A172 (cell line): ENCODE results near the gene HSD11B2. TPM values are rescaled to one million over a fixed set of nuclear protein-coding genes. Genes with fewer than 3 reads are reported as not detected.

Experiments used
- DNase-seq: peaks from one replicate; pipeline ENCODE4 v3.0.0-alpha.2; 2015; ENCODE audit warnings: low spot score
- total RNA-seq: library from RNA; depleted of rRNA; stranded (reverse); fragments of >200 nt; shearing (Covaris generic); gene quantifications from 2 replicates; pipeline ENCODE4 v1.2.3, GENCODE V29; 2014; rRNA removed

The HSD11B2 gene
- 0.93 TPM in 1 of 2 replicates, not detected in the other for total RNA-seq

DNA sequence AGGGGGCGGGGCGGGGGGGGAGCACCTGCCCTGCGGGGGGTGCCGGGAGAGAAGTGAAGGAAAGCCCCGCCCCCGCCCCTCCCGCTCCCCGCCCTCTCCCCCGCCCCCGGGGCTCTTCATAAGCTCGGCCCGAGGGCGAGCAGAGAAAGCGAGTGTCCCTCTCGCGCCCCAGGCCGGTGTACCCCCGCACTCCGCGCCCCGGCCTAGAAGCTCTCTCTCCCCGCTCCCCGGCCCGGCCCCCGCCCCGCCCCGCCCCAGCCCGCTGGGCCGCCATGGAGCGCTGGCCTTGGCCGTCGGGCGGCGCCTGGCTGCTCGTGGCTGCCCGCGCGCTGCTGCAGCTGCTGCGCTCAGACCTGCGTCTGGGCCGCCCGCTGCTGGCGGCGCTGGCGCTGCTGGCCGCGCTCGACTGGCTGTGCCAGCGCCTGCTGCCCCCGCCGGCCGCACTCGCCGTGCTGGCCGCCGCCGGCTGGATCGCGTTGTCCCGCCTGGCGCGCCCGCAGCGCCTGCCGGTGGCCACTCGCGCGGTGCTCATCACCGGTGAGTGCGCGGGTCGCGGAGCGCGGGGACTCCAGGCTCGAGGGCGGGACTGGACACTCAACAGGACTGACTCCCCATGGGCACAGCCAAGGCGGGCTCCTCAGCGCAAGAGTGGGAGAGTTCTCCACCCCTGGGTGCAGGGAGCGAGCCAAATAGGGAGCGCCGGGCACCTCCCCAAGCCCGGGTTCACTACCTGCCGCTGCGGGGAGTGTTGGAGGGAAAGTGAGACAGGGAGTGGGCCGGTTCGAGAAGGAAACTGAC, at the start of gene HSD11B2:
Gene HSD11B2, plus strand, starts transcription at position 145 of the 798 bp plus-strand sequence. Its CDS starts 128 bp downstream, at position 273.
- DNase-seq: no peak

DNA sequence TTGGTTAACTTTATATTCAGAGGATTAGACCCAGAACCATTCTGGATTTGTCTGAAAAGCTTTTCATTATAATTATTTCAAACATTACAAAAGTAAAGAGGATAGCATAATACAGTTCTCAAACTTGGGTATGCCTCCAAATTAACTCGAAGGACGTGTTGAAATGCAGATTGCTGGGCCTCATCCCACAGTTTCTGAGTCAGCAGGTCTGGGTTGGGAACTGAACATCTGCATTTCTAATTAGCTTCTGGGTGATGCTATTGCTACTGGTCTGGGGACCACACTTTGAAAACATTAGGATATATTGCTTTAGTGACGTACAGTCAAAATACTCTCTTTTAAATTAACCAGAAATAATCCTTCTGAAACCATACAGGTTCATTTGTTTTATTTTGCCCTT, 47.6 kb upstream of the HSD11B2 start:
- no peak for DNase-seq

- no peak for DNase-seq
These were observed 46.0 kb upstream of the HSD11B2 start for GRCh38 chr16:67384778-67385510.

- DNase-seq: no peak
These were observed 44.0 kb upstream of the HSD11B2 start for GRCh38 chr16:67386861-67387455.

GRCh38 chr16:67387479-67388079, 43.3 kb upstream of the HSD11B2 start:
- no peak for DNase-seq

DNA sequence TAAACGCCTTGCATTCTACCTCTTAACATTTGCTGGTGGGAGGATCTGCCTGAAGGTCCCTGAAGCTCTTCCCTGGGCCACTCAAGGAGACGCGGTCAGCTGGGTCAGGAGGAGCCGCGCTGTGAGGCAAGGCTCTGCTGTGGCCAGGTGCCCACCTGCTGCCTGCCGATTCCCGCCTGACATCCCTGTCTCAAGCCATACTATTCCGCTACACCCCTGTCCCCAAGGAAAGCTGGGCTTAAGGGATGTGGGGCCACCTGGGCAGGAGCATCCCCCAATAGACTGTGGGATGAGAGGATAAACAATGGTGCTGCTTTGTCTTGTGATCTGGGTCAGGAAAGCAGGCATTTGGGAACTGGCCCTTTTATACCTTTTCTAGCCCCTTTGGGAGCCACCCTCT, 42.7 kb upstream of the HSD11B2 start:
- DNase-seq: no peak

DNA sequence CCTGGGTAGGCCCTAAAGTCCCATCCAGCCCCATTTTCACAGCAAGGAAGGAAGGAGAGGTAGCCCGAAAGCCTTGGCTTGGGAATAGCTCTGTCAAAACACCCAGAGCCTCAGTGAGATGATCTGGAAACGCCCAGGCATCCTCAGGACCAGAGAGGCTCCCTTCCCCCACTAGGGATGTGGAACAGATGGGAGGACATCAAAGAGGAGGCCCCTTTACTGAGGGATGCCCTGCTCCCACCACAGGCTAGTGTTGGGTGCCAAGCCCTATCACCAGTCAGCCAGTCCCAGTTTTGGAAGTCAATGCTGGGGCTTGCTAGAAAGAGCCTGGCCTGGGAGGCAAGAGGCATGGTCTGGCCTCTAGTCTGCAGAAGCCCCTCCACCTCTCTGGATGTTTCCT, 42.3 kb upstream of the HSD11B2 start:
- DNase-seq: no peak

GRCh38 chr16:67389911-67390815, 40.8 kb upstream of the HSD11B2 start:
- DNase-seq: no peak

DNA sequence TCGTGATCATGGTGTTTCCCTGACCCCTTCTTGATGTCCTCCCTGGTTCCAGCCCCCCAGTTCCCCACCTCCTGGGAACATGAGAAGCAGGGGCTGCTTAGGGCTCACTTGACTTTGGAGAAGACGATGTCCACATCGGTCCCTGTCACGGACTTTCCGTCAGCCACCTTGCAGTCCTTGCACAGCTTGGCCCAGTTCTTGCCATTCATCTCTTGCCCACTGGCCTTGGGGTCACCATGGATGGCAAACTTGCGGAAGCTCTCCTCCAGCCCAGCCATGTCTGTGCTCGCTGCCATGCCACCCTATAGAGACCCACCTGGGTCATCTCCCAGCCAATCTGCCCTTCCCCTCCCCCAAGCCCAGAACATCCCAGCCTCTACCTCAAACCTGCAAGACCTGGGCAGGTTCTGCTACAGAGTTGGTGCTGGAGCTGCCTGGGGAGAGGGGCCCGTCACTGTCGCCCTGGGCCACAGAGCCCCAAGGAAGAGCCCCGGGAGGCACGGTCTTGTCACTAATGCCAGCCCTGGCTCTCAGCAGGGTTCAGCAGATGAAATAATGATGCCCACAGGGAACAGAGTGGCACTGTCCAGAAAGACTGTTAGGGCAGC, 40.0 kb upstream of the HSD11B2 start:
- DNase-seq: no peak

GRCh38 chr16:67391424-67392300, 39.3 kb upstream of the HSD11B2 start:
- no peak for DNase-seq

DNA sequence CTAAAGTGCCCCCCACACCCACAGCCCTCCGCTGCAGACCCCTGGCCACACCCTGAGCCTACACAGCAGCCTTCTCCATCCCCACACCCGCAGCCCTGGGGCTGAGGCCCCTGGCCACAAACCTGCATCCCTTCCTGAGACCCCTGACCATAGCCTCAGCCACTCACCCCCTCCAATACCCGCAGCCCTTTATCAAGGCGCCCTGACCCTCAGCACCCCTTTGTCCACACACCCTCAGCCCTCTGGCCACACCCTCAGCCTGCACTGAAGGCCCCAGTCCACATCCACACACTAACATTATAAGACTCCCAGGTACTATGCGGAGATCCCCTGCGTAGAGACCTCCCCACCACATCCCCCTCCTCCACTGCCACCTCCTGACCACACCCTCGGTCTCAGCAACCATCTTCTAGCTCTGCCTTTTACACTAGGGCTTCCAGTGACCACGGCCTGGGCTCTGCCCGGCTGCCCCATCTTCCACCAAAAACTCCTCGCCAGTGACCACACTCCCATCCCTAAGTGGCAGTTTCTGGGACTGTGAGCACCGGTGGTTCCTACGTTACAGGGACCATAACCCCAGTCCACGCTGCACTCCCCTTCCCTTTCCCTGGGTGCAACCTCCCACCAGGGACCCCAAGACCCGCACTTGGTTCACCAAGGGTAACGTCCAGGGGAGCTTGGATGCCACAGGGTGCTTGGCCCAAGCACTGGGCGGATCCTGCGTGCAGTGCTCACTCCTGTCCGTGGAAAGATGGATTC, 38.4 kb upstream of the HSD11B2 start:
- DNase-seq: no peak

DNA sequence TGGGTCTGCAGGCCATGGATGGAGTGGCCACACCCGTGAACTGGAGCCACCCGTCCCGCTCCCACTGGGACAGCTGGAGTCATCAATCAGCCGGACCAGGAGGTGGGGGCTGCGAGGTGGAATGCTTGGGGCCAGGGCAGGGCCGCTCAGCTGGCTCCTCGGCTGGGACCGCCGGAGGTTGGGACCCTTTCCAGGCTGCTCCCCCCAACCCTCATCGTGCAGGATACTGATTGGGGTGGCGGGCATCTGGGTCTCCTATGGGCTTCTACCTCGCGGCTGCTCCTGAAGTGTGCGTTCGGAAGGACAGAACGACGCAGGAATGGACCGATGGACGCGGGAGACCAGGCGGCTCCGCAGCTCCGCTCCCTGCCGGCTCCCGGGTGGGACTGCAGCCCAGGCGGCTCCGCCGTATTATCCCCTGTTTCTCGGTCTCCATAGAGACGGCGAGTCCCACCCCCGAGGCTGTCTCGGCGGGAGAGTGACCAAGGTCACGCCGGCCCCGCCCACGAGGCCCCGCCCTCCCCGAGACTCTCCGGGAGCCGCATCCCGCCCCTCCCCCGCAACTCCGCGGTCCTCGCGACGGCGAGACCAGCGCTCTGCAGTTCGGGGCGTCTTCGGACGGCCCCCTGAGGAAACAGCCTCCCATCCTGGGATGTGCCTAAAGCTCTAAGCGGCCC, 37.7 kb upstream of the HSD11B2 start, which contains the start of gene TPPP3:
Gene TPPP3, minus strand, starts transcription at position 388 of the 677 bp plus-strand sequence. CDS start 2,387 bp downstream, outside the sequence.
- no peak for DNase-seq

- DNase-seq: no peak
These were observed 37.1 kb upstream of the HSD11B2 start for GRCh38 chr16:67393788-67394154.

DNA sequence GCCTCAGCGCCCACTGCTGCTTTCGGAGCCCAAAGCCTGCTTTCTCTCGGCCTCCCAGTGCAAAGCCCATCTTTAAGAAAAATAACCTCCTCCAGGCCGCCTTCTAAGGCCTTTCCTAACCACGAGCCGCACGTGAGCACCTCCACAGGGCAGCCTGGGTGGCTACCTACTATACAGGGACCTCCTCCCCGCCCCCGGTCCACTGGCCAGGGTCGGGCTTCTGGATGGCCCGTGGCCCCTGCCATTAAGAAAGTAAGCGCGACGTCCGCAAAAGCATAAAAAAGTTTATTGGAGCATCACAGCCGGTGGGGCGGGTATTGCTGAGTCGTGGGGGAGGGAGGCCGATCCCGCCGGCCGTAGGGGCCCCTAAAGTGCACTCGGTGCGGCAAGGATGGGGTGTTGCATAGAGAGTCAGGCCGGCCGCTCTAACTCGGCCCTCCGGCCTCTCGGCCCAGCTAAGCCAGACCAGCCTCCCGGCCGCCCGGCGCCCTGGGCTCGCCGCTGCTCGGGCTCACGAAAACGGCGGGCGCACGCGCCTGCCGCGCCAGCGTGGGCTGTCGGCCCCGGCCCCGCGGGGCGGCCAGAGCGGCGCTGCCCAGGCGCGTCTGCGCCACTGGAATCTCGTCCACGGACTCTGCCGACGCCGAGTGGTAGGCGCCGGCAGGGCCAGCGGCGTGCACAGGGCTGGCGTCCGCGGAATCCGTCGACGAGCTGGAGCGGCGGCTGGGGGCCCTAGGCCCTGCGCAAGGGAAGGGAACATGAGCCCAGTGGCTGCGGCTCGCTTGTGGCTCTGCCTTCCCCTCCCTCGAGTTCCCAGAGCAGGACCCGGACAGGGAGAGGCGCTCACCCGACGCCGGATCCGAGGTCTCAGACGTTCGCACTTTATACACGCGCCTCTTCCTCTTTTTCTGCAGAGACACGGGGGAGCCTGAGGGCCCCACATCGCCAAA, 36.5 kb upstream of the HSD11B2 start:
- no peak for DNase-seq

GRCh38 chr16:67395105-67395457, 35.8 kb upstream of the HSD11B2 start:
- no peak for DNase-seq

DNA sequence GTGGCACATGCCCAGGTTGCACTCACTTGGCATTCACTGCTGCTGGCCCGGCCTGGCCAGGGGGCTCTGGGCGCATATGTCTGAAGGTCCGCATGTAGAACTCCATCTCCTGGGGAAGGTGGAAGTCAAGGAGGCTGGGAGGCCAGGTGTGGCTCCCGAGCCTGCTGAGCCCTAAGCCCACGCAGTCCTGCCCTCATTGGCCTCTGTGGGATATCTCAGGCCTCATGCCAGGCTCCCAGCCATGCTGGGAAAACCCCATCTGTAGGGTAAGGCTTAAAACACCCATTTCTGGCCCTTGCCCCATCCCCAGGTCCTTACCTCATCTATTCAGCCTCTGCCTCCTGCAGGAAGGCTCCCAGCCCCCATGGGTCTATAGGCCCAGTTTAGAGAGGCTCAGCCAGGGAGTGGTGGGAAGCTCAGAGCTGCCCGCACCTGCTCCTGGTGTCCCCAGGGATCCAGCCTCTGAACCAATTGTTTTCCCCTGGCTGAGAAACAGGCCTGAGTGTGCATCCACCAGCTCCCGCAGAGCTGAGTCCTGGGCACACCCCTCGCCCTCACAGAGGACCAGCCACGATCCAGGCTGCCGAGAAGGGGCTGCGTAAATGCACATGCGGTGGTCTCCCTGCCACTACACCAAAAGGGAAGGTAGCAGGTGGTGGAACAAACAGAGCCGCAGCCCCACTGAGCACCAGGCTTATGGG, 35.3 kb upstream of the HSD11B2 start:
- peak; percentile 31 for DNase-seq
